WERI-Rb-1 (cell line): ENCODE data around the gene CCDC112.
"Not testable (repeated sequence)": the region's sequence is repeated elsewhere in the genome, so short reads cannot be mapped to it uniquely, and the experiment has no call there.

Experiments used
- DNase-seq: peaks from one replicate; pipeline ENCODE4 v3.0.0-alpha.2; 2020
- H3K27ac ChIP-seq: fragments of 250-450 bp; sonication (Bioruptor Pico); 2 replicates; pipeline ENCODE4 v1.5.1; 2020; ENCODE audit warnings: mild to moderate bottlenecking, moderate library complexity
- H3K27me3 ChIP-seq: fragments of 250-450 bp; sonication (Bioruptor Pico); 2 replicates; pipeline ENCODE4 v1.5.1; 2021; ENCODE audit warnings: mild to moderate bottlenecking, low read depth, moderate library complexity; ENCODE audit not compliant: insufficient read depth, severe bottlenecking
- H3K36me3 ChIP-seq: fragments of 250-450 bp; sonication (Bioruptor Pico); 2 replicates; pipeline ENCODE4 v1.5.1; 2020; ENCODE audit warnings: mild to moderate bottlenecking, moderate library complexity
- H3K4me3 ChIP-seq: 2 replicates; pipeline ENCODE4 v1.5.1; 2011; ENCODE audit warnings: low read depth, mild to moderate bottlenecking, control low read depth, low read length
- H3K9me3 ChIP-seq: fragments of 250-450 bp; sonication (Bioruptor Pico); 2 replicates; pipeline ENCODE4 v1.5.1; 2021; ENCODE audit warnings: mild to moderate bottlenecking, moderate library complexity; ENCODE audit not compliant: severe bottlenecking
- TF ChIP-seq, protein P1 (sequence below): IDR thresholded peaks from 2 replicates; pipeline ENCODE4 v1.5.1; 2011; ENCODE audit warnings: low read depth, mild to moderate bottlenecking, control low read depth, inconsistent platforms, low read length

The CCDC112 gene

DNA sequence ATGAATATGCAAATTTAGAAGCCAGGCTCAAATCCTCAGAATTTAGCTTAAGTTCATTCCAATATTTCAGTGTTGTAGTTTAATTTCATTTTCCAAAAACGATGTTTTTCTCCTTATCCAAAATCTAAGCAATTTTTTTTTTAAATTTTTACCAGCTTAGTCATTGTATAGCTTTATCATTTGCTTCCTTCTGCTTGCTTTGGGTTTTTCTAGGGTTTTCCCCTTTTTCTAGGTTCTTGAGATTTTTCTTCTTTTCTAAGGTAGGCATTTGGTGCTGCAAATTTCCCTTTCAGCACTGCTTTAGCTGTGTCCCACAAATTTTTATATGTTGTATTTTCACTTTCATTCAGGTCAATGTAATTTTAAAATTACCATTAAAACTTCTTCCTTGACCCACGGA lies 34.4 kb upstream of the CCDC112 start:
- TF ChIP-seq, protein P1, sequence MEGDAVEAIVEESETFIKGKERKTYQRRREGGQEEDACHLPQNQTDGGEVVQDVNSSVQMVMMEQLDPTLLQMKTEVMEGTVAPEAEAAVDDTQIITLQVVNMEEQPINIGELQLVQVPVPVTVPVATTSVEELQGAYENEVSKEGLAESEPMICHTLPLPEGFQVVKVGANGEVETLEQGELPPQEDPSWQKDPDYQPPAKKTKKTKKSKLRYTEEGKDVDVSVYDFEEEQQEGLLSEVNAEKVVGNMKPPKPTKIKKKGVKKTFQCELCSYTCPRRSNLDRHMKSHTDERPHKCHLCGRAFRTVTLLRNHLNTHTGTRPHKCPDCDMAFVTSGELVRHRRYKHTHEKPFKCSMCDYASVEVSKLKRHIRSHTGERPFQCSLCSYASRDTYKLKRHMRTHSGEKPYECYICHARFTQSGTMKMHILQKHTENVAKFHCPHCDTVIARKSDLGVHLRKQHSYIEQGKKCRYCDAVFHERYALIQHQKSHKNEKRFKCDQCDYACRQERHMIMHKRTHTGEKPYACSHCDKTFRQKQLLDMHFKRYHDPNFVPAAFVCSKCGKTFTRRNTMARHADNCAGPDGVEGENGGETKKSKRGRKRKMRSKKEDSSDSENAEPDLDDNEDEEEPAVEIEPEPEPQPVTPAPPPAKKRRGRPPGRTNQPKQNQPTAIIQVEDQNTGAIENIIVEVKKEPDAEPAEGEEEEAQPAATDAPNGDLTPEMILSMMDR = no peak
- Histone ChIP-seq H3K36me3 (no peaks in the 10 kb centered on the region), H3K27ac (no peak overlapping the region), H3K9me3 (no peaks in the 10 kb centered on the region), H3K4me3 (no peak overlapping the region), H3K27me3 (no peaks in the 10 kb centered on the region)
- no peak for DNase-seq

DNA sequence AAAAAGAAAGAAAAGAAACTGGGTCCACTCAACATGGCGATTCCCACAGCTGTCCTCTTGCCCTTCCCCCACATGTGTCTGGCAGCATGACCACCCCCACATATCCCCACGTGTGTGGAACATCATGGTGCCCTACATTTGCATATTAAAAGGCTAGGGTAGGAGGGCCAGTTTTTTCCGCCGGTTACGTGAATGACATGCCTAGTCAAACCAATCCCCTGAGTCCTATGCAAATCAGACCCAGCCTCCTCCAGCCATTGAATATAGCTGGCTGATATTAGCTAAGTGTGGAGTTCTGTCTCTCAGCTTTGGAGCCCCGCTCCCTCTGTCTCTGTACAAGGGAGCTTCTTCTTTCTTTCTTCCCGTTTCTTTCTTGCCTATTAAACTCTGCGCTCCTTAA lies 33.0 kb upstream of the CCDC112 start:
- H3K9me3 ChIP-seq = no peaks in the 10 kb centered on the region
- no peak overlapping the region for H3K27ac ChIP-seq
- H3K36me3 ChIP-seq = no peaks in the 10 kb centered on the region
- H3K4me3 ChIP-seq = no peak overlapping the region
- no peaks in the 10 kb centered on the region for H3K27me3 ChIP-seq
- no peak for DNase-seq
- TF ChIP-seq, protein P1 = no peak

DNA sequence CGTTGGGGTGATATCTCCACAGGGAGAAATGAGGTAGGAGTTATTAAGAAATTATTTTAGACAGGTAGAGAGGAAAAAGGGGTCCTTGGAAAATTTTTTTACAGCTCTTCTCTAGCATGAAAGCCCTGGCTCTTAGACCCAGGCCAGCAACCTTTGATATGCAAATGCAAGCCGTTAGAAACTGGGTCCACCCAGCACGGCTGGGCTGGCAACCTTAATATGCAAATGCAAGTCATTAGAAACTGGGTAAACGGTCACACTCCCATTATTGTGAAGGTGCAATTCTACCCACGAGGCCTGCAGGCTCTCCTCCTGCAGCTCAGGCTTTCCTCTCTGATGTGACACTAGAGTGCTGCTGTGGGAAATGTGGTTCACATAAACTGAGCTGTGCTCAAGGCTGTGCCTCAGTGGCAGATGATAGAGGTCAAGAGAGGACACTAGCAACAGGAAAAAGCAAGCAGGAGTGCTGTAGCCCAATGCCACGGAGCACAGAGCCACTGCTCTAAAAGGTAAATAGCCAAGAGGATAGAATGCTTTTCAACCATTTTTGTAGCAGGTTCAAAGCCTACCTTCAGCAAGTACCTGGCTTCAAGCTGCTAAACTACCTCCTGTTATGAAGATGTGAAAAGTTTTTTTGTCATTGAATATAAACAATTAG lies 32.3 kb upstream of the CCDC112 start:
- not testable (repeated sequence) for H3K4me3 ChIP-seq, H3K9me3 ChIP-seq, H3K36me3 ChIP-seq, H3K27ac ChIP-seq, DNase-seq, H3K27me3 ChIP-seq

DNA sequence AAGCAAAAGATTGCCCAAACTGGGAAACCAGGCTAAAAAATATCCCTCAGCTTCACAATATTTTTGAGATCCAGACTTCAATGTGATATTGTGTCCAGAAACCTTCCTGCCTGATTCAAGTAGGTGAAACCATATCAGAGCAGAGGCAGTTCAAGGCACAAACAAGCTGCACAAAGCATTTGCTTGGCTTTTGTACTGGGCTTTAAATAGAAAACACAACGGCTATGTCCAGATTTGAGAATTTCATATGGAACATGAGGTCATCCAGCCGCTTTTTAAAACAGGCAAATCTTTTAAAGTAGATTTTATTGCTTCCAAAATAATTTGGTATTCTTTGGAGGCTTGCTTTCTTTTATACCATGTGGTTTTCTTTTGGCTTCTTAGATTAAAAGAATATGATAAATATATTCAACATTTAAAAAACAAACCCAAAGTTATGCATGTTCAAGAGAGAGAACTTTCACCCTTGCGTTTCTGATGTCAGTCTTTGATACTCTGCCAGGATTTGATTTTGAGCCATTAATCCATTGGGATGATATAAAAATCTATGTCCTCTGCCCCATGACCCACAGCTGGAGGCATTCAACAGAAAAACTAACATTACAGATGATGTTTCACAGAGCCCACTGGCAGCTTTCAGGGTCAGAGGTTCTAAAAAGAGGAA lies 29.0 kb upstream of the CCDC112 start:
- Histone ChIP-seq H3K36me3 (no peaks in the 10 kb centered on the region), H3K4me3 (no peak overlapping the region), H3K27me3 (no peaks in the 10 kb centered on the region), H3K9me3 (peaks cover 4% of the 10 kb centered on the region), H3K27ac (no peak overlapping the region)
- TF ChIP-seq, protein P1 = no peak
- DNase-seq = no peak

DNA sequence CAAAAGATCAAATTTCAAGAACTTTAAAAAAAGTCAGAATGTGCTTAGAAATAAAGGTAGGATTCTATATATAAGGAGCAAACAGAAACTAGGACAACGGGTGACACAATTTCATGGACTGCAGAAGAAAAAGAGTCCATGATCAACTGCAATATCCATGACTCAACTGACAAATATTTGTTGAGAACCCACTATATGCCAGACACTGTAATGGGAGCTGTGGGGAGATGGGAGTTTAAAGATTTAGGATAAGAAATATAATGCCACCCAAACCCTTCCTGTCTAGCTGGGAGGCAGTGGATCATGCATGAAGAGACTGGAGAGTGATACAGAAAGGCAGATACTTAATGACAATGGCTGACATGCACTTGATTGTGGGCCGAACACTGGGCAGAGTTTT lies 27.6 kb upstream of the CCDC112 start:
- no peak for DNase-seq
- H3K27ac ChIP-seq = no peak overlapping the region
- H3K9me3 ChIP-seq = peaks cover 4% of the 10 kb centered on the region
- no peaks in the 10 kb centered on the region for H3K36me3 ChIP-seq
- H3K27me3 ChIP-seq = no peaks in the 10 kb centered on the region
- no peak overlapping the region for H3K4me3 ChIP-seq
- TF ChIP-seq, protein P1 = no peak

DNA sequence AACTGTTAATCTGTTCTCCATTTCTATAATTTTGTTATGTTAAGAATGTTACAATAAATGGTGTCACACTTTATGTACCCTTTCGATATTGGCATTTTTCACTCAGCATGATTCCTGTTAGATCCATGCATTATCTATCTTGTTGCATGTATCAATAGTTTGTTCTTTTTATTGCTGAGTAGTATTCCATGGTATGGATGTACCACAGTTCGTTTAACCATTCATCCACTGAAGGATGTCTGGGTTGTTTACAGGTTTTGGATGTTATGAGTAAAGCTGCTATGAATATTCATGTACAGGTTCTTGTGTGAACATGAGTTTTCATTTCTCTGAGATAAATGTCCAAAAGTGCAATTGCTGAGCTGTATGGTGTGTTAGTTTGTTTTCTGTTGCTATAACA lies 26.3 kb upstream of the CCDC112 start:
- Histone ChIP-seq H3K27me3 (no peaks in the 10 kb centered on the region), H3K27ac (no peak overlapping the region), H3K4me3 (no peak overlapping the region), H3K9me3 (peaks cover 4% of the 10 kb centered on the region), H3K36me3 (no peaks in the 10 kb centered on the region)
- DNase-seq = no peak
- TF ChIP-seq, protein P1 = no peak
